ENCODE results near the gene VMA21. TPM values are rescaled to one million over a fixed set of nuclear protein-coding genes. Genes with fewer than 3 reads are reported as not detected.

The VMA21 gene
- total and polyA plus RNA-seq, 10 of the 15 experiments (the other 5 are each of a cell fraction or from before 2014, with no cell fraction given), result 12.9 to 53.6 (median 41.5) TPM

DNA sequence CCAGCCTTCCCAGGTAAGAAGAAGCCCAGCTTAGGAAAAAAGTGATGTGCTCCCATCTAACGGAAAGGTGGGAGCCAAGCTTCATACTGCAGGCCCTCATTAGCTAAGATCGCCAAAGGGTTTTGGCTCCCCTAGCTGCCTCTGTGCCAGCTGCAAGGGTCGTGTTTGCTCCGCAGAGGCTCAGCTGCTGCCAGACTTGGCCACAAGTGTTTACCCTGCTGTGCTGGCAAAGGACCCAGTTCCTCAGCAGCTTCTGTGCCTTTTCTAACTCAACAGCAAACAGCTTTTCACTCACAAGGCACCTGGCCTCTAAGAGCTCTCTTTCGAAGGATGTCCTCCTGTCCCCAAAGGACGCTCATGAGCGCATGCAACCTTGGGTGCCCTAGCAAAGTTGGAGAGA lies 12.2 kb upstream of the VMA21 start:
- ChIA-PET SMC1A (ENCODE audit: uncharacterized antibody, unreplicated experiment) (interaction anchor here (1.8 kb wide), 1 partner anchor 11 kb away, joined by 6 read pairs; no protein-coding TSS in a partner anchor), POLR2A (no interaction called here), RAD21 (ENCODE audit: unreplicated experiment) (no interaction called here), CTCF (no interaction called here)
- H3K36me3 ChIP-seq (ENCODE audit: control insufficient read depth in 2 of 2, insufficient read depth in 2 of 2, low read length in 1 of 2), result no peaks in the 10 kb centered on the region
- H3K4me1 ChIP-seq (ENCODE audit: control insufficient read depth, insufficient read depth, low read length), result no peaks in the 10 kb centered on the region
- no peak overlapping the region for H3K27ac ChIP-seq (ENCODE audit: control insufficient read depth, insufficient read depth)
- no peak for FAIRE-seq
- no peak overlapping the region for H3K4me3 ChIP-seq
- 61% methylated on average over 7 of the region's 7 CpGs for WGBS (ENCODE audit: insufficient coverage, insufficient replicate concordance, low lambda C conversion rate, missing lambda C conversion rate)
- DNase-seq (ENCODE audit: low read depth, low spot score), result no peak
- intact Hi-C loops (cut with micrococcal nuclease; ENCODE audit: unreplicated experiment), result no loop called here
- TF ChIP-seq SMARCA5 (IDR thresholded peaks at IDR 0.05), result no peak
- no peak overlapping the region for H3K4me2 ChIP-seq (ENCODE audit: control insufficient read depth, insufficient read depth)
- in situ Hi-C loops (cut with MboI), result loop anchor here (25.0 kb wide), 1 partner anchor 598 kb away; no protein-coding TSS in a partner anchor
- no peak for ATAC-seq
- no peaks in the 10 kb centered on the region for H3K27me3 ChIP-seq (replicated peaks in 1 of 2; ENCODE audit: control insufficient read depth in 2 of 2, insufficient read depth in 2 of 2, low read length in 1 of 2)
- H3K9me3 ChIP-seq (replicated peaks; ENCODE audit: control insufficient read depth, insufficient read depth, low read length), result no peaks in the 10 kb centered on the region
- no peaks in the 10 kb centered on the region for H3K79me2 ChIP-seq (ENCODE audit: control insufficient read depth, insufficient read depth, low read length)
- H4K20me1 ChIP-seq (ENCODE audit: control insufficient read depth, insufficient read depth), result no peaks in the 10 kb centered on the region
- H3K9ac ChIP-seq (ENCODE audit: control insufficient read depth, insufficient read depth, low read length), result no peak overlapping the region
- BruUV-seq (replicated peaks), result no TSS peak
- H2AFZ ChIP-seq (ENCODE audit: control insufficient read depth, low read depth, low read length), result no peak overlapping the region

DNA sequence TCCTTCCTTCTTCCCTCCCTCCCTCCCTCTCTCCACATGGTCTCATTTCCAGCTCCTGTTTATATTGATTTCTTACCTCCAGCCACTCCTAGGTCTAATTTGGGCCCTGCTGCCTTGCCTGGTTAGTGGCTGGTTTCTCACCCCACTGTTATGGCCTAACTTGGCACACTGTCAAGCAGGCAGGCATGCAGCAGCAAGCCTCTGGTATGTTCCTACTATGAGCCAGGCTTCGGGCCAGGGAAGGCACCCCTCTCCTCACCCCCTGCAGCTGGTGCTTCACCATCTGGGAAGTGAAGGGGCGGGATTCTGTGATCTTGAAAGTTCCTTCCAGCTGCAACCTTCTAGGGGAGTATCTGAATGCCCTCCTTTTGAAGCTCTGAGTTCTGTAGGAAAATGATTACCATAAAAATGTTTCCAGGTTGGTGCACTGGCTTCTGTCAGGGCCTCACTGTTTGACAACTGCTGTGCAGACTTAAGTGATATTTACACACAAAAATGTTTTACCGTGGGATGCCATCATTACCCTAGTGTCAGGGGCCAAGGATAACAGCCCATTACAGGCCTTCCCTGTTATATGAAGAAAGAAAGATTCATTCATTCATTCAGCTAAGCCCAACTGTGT lies 10.1 kb upstream of the VMA21 start:
- Histone ChIP-seq H2AFZ (ENCODE audit: control insufficient read depth, low read depth, low read length) (no peak overlapping the region), H3K9me3 (replicated peaks; ENCODE audit: control insufficient read depth, insufficient read depth, low read length) (no peaks in the 10 kb centered on the region), H3K4me3 (no peak overlapping the region), H3K27me3 (replicated peaks in 1 of 2; ENCODE audit: control insufficient read depth in 2 of 2, insufficient read depth in 2 of 2, low read length in 1 of 2) (no peaks in the 10 kb centered on the region), H3K4me1 (ENCODE audit: control insufficient read depth, insufficient read depth, low read length) (no peaks in the 10 kb centered on the region), H3K4me2 (ENCODE audit: control insufficient read depth, insufficient read depth) (no peak overlapping the region), H3K79me2 (ENCODE audit: control insufficient read depth, insufficient read depth, low read length) (no peaks in the 10 kb centered on the region), H4K20me1 (ENCODE audit: control insufficient read depth, insufficient read depth) (no peaks in the 10 kb centered on the region), H3K36me3 (ENCODE audit: control insufficient read depth in 2 of 2, insufficient read depth in 2 of 2, low read length in 1 of 2) (no peaks in the 10 kb centered on the region), H3K9ac (ENCODE audit: control insufficient read depth, insufficient read depth, low read length) (no peak overlapping the region), H3K27ac (ENCODE audit: control insufficient read depth, insufficient read depth) (no peak overlapping the region)
- DNase-seq (ENCODE audit: low read depth, low spot score) (no peak), ATAC-seq (no peak), FAIRE-seq (no peak)
- no TSS peak for BruUV-seq (replicated peaks)
- POLR2A ChIA-PET, result no interaction called here
- CTCF ChIA-PET, result no interaction called here
- SMC1A ChIA-PET (ENCODE audit: uncharacterized antibody, unreplicated experiment), result no interaction called here
- RAD21 ChIA-PET (ENCODE audit: unreplicated experiment), result no interaction called here
- WGBS (ENCODE audit: insufficient coverage, insufficient replicate concordance, low lambda C conversion rate, missing lambda C conversion rate), result 37% methylated on average over 3 of the region's 3 CpGs
- in situ Hi-C loops (cut with MboI) (loop anchor here (25.0 kb wide), 1 partner anchor 600 kb away; no protein-coding TSS in a partner anchor), intact Hi-C loops (cut with micrococcal nuclease; ENCODE audit: unreplicated experiment) (no loop called here)
- no peak for TF ChIP-seq PAX5 (IDR thresholded peaks at IDR 0.05; ENCODE audit: borderline replicate concordance, low read depth, low read length)
- TF ChIP-seq RELA (IDR thresholded peaks at IDR 0.05; ENCODE audit: borderline replicate concordance, partially characterized antibody), result no peak
- TF ChIP-seq MTA3 (IDR thresholded peaks at IDR 0.05; ENCODE audit: borderline replicate concordance, low read length), result no peak
- TF ChIP-seq HDAC2 (IDR thresholded peaks at IDR 0.05), result no peak
- TF ChIP-seq SPI1 (IDR thresholded peaks at IDR 0.05; ENCODE audit: borderline replicate concordance, insufficient read depth, low read depth, low read length), result no peak
- TF ChIP-seq PML (IDR thresholded peaks at IDR 0.05; ENCODE audit: low read length), result no peak
- no peak for TF ChIP-seq STAT3 (IDR thresholded peaks at IDR 0.05; ENCODE audit: low read depth, low read length)
- no peak for TF ChIP-seq E2F8 (IDR thresholded peaks at IDR 0.05; ENCODE audit: low read depth, partially characterized antibody)
- no peak for TF ChIP-seq MYB (IDR thresholded peaks at IDR 0.05; ENCODE audit: borderline replicate concordance, low read depth, low read length)
- TF ChIP-seq ZBTB11 (CRISPR knock-in tag; IDR thresholded peaks at IDR 0.05), result no peak
- no peak for TF ChIP-seq IRF4 (IDR thresholded peaks at IDR 0.05; ENCODE audit: low read depth, low read length)
- TF ChIP-seq LARP7 (IDR thresholded peaks at IDR 0.05), result no peak

Data from GM12878 (cell line).